Measurements from ENCODE around the gene FUBP3. TPM values are rescaled to one million over a fixed set of nuclear protein-coding genes. Genes with fewer than 3 reads are reported as not detected.

FUBP3 gene
- total and polyA plus RNA-seq, 8 donors = 17.0 to 27.8 (median 23.6) TPM

- DNase-seq (peak in 1 of 6 donors; percentile 71), FAIRE-seq (no peak), ATAC-seq (no peak)
- H3K27ac ChIP-seq = no peak overlapping the region
- H3K4me1 ChIP-seq = peaks cover 0 to 24% (median 23%) of the 10 kb centered on the region in 3 donors
- H3K27me3 ChIP-seq = peaks cover 7 to 86% (median 37%) of the 10 kb centered on the region in 4 donors
- no peaks in the 10 kb centered on the region for H3K36me3 ChIP-seq
- H3K4me3 ChIP-seq = no peak overlapping the region
- H3K9me3 ChIP-seq = no peaks in the 10 kb centered on the region
- 6% methylated on average over 48 to 49 of the region's 49 CpGs for WGBS, 2 donors
- intact Hi-C loops (cut with DNase I) = no loop called here
- TF ChIP-seq CTCF (IDR thresholded peaks at IDR 0.05) = no peak
These were observed 83.0 kb downstream of the FUBP3 start for GRCh38 chr9:130662099-130662969.

DNA sequence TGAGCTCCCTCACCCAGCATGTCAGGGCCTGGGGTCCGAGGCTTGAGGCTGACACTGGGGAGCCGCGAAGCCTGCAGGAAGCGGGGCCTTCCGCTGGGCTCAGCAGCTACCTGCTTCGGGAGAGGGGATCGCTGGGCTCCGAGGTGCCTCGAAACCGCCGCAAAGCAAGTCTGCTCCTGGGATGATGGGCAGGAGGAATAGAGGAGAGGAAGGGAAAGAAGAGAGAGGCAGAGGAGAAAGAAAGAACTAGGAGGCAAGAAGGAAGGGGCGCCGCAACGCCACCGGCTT lies 83.5 kb downstream of the FUBP3 start:
- no peak for FAIRE-seq
- Histone ChIP-seq H3K9me3 (no peaks in the 10 kb centered on the region), H3K4me1 (peaks cover 0 to 24% (median 23%) of the 10 kb centered on the region in 3 donors), H3K4me3 (peak overlapping the region in 1 of 4 donors; percentile 14), H3K27ac (no peak overlapping the region), H3K27me3 (peaks cover 7 to 81% (median 37%) of the 10 kb centered on the region in 4 donors), H3K36me3 (no peaks in the 10 kb centered on the region)
- DNase-seq = no peak
- intact Hi-C loops (cut with DNase I) = no loop called here
- WGBS, 2 donors = 4 to 6% methylated on average over 15 of the region's 15 CpGs
- ATAC-seq = peak in 1 of 4 donors; percentile 6
- no peak for TF ChIP-seq CTCF (IDR thresholded peaks at IDR 0.05)

DNA sequence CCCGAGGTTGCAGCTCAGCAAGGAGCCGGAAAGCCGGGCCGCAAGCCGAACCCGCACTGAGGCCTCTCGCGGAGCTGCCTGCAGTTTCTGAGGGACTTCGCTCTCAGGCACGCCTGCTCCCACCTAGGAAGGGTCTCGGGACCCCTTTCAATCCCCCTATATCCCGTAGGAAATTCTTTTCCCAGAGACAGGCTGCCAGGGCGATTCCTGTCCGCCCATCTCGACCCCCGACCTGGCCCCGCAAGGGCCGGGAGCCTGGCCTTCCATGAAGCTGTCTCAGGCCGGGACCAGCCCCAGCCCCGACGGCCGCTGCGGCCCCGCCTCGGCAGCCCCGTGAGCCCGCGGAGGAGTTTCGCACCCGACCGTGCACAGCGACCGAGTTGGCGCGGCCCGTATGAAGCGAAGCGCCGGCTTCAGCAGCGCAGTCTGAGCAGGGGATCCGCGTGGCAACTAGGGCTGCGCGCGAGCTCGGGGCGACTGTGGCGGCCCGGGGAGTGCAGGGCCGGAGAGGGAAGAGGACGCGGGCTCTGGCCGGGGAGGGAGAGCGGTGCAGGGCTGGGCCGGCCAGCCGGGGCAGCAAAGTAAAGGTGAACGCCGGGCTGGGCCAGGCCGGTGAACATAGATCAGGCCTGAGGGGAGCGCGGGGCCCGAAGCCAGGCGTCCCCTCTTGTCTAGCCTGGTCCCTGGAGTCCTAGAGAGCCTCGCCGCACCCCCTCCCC lies 84.0 kb downstream of the FUBP3 start:
- intact Hi-C loops (cut with DNase I) = no loop called here
- no peak overlapping the region for H3K27ac ChIP-seq
- peaks cover 7 to 76% (median 37%) of the 10 kb centered on the region in 4 donors for H3K27me3 ChIP-seq
- no peaks in the 10 kb centered on the region for H3K36me3 ChIP-seq
- H3K9me3 ChIP-seq = no peaks in the 10 kb centered on the region
- TF ChIP-seq CTCF (IDR thresholded peaks at IDR 0.05) = no peak
- FAIRE-seq (no peak), ATAC-seq (peak; percentile 14 to 60 (median 34)), DNase-seq (no peak)
- 2 to 4% methylated on average over 52 to 65 of the region's 65 CpGs for WGBS, 2 donors
- H3K4me3 ChIP-seq = peak overlapping the region in 1 of 4 donors; percentile 14
- H3K4me1 ChIP-seq = peaks cover 0 to 24% (median 23%) of the 10 kb centered on the region in 3 donors

DNA sequence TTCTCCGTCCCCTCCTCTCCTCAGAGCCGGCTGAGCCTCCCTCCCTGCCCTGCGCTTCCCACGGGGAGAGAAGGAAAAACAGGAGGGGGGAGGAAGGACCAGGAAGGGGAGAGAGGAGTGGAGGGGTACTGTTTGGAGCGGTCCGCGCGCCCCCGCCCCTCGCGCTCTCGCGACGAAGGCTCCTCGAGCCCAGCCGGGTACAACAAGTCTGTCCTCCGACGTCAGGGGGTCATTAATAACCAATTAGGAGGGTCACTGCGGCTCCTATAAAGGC lies 84.5 kb downstream of the FUBP3 start:
- Histone ChIP-seq H3K4me3 (peak overlapping the region in 1 of 4 donors; percentile 14), H3K27me3 (peaks cover 7 to 73% (median 37%) of the 10 kb centered on the region in 4 donors), H3K36me3 (no peaks in the 10 kb centered on the region), H3K9me3 (no peaks in the 10 kb centered on the region), H3K4me1 (peaks cover 0 to 24% (median 23%) of the 10 kb centered on the region in 3 donors), H3K27ac (no peak overlapping the region)
- FAIRE-seq (no peak), ATAC-seq (no peak), DNase-seq (no peak)
- no peak for TF ChIP-seq CTCF (IDR thresholded peaks at IDR 0.05)
- 2 to 6% methylated on average over 16 to 19 of the region's 19 CpGs for WGBS, 2 donors
- intact Hi-C loops (cut with DNase I) = no loop called here

Data from pancreas (tissue), 10 donors.